Middle frontal gyrus (tissue), 1 donor: ENCODE measurements around the gene PAM16.

ENCODE experiments used
- DNase-seq: peaks from one replicate; pipeline ENCODE4 v3.0.0-alpha.2; 2015; ENCODE audit warnings: low spot score; ENCODE audit errors: extremely low spot score

The PAM16 gene

DNA sequence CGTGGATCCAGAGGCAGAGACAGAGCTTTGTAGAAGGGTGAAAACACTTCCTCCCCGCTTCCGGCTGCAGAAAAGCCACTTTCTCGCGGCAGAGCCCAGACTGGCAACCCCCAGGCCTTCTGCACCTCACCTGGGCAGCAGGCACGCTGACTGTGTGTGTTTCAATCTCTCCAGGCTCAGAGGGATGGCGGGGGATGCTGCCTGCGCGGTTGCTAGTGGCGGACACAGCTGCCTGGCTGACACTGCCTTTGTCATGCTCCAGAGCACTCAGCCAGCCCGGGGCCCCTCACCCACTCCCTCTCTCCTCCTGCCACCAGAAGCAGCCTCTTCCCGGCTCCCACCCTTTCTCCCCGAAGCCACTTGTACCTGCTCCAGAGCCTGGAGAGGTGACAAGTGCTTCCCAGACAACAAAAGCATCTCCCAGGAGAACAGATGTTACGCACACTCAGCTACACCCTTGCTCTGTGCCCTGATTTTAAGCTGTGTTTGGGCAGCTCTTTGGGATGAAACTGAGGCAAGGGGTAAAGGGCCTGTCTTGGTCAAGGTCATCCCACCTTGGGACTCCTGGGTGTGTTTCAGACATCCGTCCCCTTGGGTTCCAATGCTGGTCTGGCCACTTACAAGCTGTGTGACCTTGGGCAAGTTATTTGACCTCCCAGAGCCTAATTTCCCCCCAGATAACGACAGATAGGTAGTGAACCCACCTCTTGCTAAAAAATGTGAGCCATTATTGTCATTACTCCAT lies 44.5 kb downstream of the PAM16 start:
- DNase-seq: no peak

DNA sequence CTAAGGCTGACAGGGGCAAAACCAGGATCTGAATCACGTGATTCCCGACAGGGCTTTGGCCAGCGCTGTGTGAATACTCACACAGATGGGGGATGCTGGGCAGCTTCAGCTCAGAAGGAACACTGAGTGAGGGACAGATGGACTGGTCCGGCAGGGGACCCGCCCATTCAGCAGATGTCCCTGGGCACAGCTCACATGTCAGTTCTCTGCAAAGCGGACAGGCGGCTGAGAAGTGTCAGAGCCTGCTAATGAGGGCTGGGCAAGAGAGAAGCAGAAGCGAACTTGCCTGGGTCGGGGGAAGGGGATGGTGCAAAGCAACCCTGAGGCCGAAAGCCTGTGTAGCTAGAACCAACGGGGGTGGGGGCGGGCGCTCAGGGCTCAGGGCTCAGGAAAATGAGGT lies 47.1 kb downstream of the PAM16 start:
- DNase-seq: no peak

DNA sequence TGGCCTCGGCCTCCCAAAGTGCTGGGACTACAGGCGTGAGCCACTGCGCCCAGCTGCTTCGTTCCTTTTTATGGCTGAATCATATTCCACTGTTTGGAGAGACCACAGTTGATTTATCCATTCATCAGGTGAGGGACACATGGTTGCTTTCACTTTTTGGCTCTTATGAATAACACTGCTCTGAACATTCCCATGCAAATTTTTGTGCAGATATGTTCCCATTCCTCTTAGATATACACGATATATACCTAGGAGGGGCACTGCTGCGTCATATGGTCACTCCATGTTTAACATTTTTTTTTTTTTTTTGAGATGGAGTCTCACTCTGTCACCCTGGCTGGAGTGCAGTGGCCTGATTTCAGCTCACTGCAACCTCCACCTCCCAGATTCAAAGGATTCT lies 49.2 kb downstream of the PAM16 start:
- DNase-seq: no peak

DNA sequence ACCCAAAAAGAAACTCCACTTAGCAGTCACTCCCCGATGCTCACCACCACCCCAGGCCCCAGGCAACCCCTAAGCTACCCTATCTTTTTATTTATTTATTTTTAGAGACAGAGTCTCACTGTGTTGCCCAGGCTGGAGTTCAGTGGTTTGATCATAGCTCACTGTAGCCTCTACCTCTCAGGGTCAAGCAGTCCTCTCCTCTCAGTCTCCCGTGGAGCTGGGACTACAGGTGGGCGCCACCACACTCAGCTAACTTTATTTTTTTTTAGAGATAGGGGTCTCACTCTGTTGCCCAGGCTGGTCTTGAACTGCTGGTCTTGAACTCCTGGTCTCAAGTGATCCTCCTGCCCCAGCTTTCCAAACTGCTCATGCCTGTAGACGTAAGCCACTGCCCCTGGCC lies 49.9 kb downstream of the PAM16 start:
- no peak for DNase-seq

DNA sequence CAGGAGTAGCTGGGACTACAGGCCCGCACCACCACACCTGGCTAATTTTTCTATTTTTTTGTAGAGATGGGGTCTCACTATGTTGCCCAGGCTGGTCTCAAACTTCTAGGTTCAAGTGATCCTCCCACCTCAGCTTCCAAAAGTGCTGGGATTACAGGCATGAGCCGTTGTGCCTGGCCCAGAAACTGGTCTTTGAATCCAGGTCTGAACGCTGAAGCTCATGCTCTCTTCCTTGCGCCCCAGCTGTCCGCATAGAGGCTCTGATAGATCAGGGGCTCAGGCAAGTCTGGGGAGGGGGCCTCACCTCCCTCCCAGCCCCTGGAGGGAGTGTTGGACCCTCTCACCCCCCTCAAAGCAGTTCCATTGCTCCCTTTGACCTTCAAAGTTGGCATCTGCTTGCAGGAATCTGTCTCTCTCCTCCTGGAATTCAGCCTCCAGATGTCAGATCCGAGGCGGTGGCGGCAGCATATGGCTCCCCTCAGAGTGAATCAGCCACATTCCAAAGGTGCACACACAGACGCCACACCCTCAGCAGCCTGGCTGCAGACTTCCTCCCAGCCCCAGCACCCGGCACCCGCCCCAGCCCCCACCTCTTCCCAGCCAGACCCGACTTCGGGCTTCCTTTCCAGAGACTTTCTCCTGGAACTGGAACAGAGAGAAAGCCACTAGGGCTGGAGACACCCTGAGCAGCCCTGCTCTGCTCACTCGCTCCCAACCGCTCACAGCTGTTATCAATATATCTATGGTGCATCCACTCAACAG lies 52.2 kb downstream of the PAM16 start:
- no peak for DNase-seq

DNA sequence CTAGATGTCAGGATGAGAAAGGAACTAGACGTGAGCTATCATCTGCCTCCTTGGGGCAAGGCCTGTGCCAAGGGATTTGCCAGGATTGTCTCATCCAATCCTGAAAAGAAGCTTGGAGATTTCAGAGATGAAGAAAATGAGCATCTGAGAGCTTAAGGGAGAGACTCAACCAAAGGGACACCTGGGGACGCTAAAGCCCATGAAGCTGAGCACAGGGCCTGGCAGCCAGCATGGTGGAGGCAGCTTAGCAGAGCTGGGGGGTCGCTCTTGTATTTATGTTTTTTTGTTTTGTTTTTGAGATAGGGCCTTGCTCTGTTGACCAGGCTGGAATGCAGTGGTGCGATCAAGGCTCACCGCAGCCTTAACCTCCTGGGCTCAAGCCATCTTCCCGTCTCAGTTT lies 53.6 kb downstream of the PAM16 start:
- no peak for DNase-seq

DNA sequence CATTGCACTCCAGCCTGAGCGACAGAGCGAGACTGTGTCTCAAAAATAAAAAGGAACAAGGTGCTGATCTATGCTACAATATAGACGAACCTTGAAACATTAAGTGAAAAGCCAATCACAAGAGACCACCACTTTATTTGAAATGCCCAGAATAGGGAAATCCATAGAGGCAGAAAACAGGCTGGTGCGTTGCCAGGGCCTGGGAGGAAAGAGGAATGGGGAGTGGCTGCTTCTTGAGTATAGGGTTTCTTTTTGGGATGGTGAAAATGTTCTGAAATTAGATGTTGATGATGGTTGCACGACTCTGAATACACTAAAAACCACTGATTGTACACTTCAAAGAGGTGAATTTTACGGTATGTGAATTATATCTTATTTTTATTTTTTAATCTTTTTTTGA lies 55.5 kb downstream of the PAM16 start:
- no peak for DNase-seq

DNA sequence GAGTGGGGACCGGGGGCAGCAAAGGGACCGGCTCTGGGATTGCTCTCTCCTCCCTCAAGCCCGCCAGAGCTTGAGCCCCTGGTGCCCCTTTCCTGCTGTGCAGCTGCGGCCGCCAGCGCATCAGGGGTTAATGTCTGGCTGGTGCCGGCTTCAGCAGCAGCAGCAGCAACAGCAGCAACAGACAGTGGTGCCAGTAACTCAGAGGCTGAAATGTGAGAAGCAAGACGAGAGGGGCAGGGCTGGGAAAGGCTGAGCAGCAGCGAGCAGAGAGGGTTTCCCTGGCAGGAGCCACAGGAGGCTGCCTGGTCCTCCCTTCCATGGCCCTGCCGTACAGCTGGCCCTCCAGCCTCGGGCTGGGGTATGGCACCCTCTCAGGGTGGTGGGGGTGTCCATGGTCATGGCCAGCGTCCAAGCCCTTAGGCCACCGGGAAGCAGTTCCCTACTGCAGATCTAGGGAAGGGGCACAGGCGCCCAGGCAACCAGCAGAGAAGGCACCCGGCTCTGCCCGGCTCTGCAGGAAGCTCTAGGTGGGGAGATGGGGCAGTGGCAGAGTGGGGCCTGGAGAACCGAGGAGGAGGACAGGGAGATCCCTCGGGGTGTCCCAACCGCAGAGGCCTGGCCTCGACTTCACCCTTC lies 57.2 kb downstream of the PAM16 start:
- DNase-seq: no peak

DNA sequence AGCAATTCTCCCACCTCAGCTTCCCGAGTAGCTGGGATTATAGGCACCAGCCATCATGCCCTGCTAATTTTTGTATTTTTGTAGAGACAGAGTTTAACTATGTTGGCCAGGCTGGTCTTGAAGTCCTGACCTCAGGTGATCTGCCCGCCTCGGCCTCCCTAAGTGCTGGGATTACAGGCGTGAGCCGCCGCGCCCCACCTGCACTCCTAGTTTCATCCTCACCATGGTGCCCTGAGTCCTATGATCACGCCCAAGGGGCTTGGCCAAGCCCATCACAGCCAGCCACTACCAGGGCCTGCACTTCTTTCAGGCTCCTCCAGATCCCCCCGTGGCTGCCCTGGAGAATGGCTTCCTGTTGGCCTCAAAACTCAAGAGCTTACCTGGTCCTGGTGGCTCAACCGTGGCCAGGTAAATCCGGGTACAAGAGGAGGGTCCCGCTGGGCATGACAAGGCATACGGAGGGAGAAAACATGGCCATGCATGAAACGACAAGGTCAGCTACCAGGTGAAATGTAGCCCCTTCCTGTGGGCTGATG lies 57.9 kb downstream of the PAM16 start:
- DNase-seq: no peak

DNA sequence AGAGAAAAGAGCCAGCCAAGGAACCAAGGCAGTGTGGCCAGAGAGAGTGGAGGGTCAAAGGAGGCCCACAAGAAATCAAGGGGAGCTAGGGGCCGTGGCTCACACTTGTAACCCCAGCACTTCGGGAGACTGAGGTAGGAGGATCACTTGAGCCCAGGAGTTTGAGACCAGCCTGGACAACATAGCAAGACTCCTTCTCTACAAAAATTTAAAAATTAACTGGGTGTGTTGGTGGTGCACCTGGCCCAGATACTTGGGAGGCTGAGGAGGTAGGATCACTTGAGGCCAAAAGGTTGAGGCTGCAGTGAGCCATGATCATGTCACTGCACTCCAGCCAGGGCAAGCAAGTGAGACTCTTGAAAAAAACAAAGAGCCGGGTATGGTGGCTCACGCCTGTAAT lies 59.4 kb downstream of the PAM16 start:
- no peak for DNase-seq
